Esophagus squamous epithelium (tissue), 4 donors: ENCODE data around the gene CDHR5.

Experiments used
- CTCF ChIP-seq, 6 experiments: fragments of 450-650 bp in 4 of 6; fragments of 200-600 bp in 2 of 6; sonication (generic) in 2 of 6; IDR thresholded peaks; one replicate each; pipeline ENCODE4 v1.5.1; 2016 to 2019; ENCODE audit warnings: antibody characterized with exemption in 6 of 6, mild to moderate bottlenecking in 4 of 6, moderate library complexity in 4 of 6
- POLR2A ChIP-seq, 4 donors: fragments of 450-650 bp; IDR thresholded peaks; one replicate each; pipeline ENCODE4 v1.6.1; 2017; ENCODE audit warnings: antibody characterized with exemption in 4 of 4, mild to moderate bottlenecking in 4 of 4, moderate library complexity in 3 of 4

GRCh38 chr11:653837-654236 lies 29.1 kb upstream of the CDHR5 start:
- TF ChIP-seq CTCF (IDR thresholded peaks at IDR 0.05), result no peak
- no peak for TF ChIP-seq POLR2A (IDR thresholded peaks at IDR 0.05)
